ENCODE data around the gene AGBL4. TPM values are rescaled to one million over a fixed set of nuclear protein-coding genes. Genes with fewer than 3 reads are reported as not detected.

The AGBL4 gene
- total RNA-seq, 2 donors from 2014 or later: 0.40 to 5.5 TPM

DNA sequence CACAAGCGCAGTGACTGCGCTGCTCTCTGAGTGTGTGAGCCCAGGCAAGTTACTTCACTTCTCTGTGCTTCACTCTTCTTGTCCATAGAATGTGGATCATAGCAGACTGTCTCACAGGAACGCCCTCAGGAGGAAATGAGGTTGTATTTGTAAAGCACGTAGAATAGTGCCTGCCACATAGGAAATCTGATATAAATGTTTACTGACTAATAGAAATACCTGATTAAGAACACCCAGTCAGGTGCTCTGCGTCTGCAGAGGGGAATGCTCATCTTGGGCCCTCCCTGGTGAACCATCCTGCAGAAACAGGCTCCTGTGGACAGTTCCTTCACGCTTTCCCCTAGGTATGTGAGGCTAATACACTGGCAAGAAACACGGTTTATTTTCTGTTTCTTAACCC, 1347.4 kb downstream of the AGBL4 start:
- H3K27me3 Mint-ChIP-seq (ENCODE audit: insufficient read depth): peaks cover 2% of the 10 kb centered on the region
- 91 to 98% methylated on average over 5 to 7 of the region's 7 CpGs for WGBS, 2 experiments (ENCODE audit: insufficient coverage in 1 of 2, insufficient read length in 1 of 2)
- H3K36me3 Mint-ChIP-seq (ENCODE audit: low read depth): no peaks in the 10 kb centered on the region
- Histone ChIP-seq H3K4me3 (ENCODE audit: low read length) (no peak overlapping the region), H3K9me3 (ENCODE audit: control insufficient read depth, low read length) (no peaks in the 10 kb centered on the region), H3K27me3 (ENCODE audit: control insufficient read depth, insufficient read depth, low read length, poor library complexity, severe bottlenecking) (no peaks in the 10 kb centered on the region), H3K36me3 (ENCODE audit: control insufficient read depth, insufficient read depth, low read length) (no peaks in the 10 kb centered on the region), H3K4me1 (ENCODE audit: control insufficient read depth, insufficient read depth, low read length) (peaks cover 18% of the 10 kb centered on the region), H3K27ac (ENCODE audit: low read depth, low read length) (no peak overlapping the region), H3K9ac (ENCODE audit: extremely low read depth, low read length, poor library complexity, severe bottlenecking) (no peak overlapping the region)
- no peak for DNase-seq
- no peak overlapping the region for H3K27ac Mint-ChIP-seq
- peaks cover 45% of the 10 kb centered on the region for H3K4me1 Mint-ChIP-seq
- no peak overlapping the region for H3K4me3 Mint-ChIP-seq
- TF ChIP-seq, protein P1, sequence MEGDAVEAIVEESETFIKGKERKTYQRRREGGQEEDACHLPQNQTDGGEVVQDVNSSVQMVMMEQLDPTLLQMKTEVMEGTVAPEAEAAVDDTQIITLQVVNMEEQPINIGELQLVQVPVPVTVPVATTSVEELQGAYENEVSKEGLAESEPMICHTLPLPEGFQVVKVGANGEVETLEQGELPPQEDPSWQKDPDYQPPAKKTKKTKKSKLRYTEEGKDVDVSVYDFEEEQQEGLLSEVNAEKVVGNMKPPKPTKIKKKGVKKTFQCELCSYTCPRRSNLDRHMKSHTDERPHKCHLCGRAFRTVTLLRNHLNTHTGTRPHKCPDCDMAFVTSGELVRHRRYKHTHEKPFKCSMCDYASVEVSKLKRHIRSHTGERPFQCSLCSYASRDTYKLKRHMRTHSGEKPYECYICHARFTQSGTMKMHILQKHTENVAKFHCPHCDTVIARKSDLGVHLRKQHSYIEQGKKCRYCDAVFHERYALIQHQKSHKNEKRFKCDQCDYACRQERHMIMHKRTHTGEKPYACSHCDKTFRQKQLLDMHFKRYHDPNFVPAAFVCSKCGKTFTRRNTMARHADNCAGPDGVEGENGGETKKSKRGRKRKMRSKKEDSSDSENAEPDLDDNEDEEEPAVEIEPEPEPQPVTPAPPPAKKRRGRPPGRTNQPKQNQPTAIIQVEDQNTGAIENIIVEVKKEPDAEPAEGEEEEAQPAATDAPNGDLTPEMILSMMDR (conservative IDR thresholded peaks at IDR 0.05): no peak
- no peaks in the 10 kb centered on the region for H3K9me3 Mint-ChIP-seq

DNA sequence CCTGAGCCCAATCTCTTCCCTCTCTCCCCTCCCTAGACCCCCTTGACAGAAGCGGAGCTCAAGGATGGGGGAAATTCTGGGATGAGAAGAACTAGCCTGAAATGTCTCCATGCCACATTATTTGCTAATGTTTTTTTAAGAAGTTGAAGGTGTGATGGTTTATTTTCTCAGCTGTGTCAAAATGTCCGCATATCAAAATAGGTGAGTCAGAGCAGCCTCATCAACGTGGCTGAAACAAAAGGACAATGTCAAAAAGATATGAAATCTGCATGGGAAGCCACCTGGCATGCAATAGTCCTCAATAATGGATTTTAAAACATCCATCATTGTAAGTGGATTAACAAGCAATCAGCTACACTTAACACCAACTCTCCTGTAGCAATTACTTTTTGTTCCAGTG, 1348.5 kb downstream of the AGBL4 start:
- H3K4me3 ChIP-seq (ENCODE audit: low read length): no peak overlapping the region
- peaks cover 48% of the 10 kb centered on the region for H3K4me1 Mint-ChIP-seq
- TF ChIP-seq, protein P1 (conservative IDR thresholded peaks at IDR 0.05): no peak
- H3K36me3 ChIP-seq (ENCODE audit: control insufficient read depth, insufficient read depth, low read length): no peaks in the 10 kb centered on the region
- H3K4me1 ChIP-seq (ENCODE audit: control insufficient read depth, insufficient read depth, low read length): peaks cover 18% of the 10 kb centered on the region
- H3K27me3 Mint-ChIP-seq (ENCODE audit: insufficient read depth): peaks cover 2% of the 10 kb centered on the region
- 81% methylated on average over 2 to 3 of the region's 3 CpGs for WGBS, 2 experiments (ENCODE audit: insufficient coverage in 1 of 2, insufficient read length in 1 of 2)
- no peaks in the 10 kb centered on the region for H3K9me3 ChIP-seq (ENCODE audit: control insufficient read depth, low read length)
- no peak for DNase-seq
- no peaks in the 10 kb centered on the region for H3K27me3 ChIP-seq (ENCODE audit: control insufficient read depth, insufficient read depth, low read length, poor library complexity, severe bottlenecking)
- H3K4me3 Mint-ChIP-seq: no peak overlapping the region
- H3K9ac ChIP-seq (ENCODE audit: extremely low read depth, low read length, poor library complexity, severe bottlenecking): no peak overlapping the region
- no peaks in the 10 kb centered on the region for H3K9me3 Mint-ChIP-seq
- no peak overlapping the region for H3K27ac Mint-ChIP-seq
- H3K36me3 Mint-ChIP-seq (ENCODE audit: low read depth): no peaks in the 10 kb centered on the region
- H3K27ac ChIP-seq (ENCODE audit: low read depth, low read length): no peak overlapping the region

DNA sequence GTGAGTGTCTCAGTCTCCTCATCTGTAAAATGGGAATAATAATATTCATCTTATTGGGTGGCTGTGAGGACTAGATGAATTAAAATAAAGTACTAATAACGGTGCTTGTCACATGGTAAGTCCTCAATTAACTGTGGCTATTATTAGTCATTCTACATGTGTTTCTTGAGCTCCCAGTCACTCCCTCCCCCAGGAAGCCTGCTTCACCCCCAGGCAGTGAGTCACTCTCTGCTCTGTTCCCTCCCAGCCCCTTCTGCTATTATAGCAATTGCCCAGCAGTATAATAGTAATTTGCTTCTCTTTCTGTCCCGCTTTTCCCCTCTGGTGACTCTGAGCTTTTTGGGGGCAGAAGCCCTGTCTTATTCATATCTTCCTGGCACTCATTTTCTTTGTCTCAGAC, 1349.1 kb downstream of the AGBL4 start:
- peaks cover 18% of the 10 kb centered on the region for H3K4me1 ChIP-seq (ENCODE audit: control insufficient read depth, insufficient read depth, low read length)
- H3K27ac Mint-ChIP-seq: no peak overlapping the region
- H3K27me3 ChIP-seq (ENCODE audit: control insufficient read depth, insufficient read depth, low read length, poor library complexity, severe bottlenecking): no peaks in the 10 kb centered on the region

More for the DNA sequence above, 1349.1 kb downstream of the AGBL4 start:
- TF ChIP-seq, protein P1 (conservative IDR thresholded peaks at IDR 0.05): no peak
- H3K4me3 ChIP-seq (ENCODE audit: low read length): no peak overlapping the region
- Mint-ChIP-seq H3K4me3 (no peak overlapping the region), H3K27me3 (ENCODE audit: insufficient read depth) (peaks cover 2% of the 10 kb centered on the region), H3K36me3 (ENCODE audit: low read depth) (no peaks in the 10 kb centered on the region), H3K4me1 (peaks cover 49% of the 10 kb centered on the region), H3K9me3 (no peaks in the 10 kb centered on the region)
- H3K9me3 ChIP-seq (ENCODE audit: control insufficient read depth, low read length): no peaks in the 10 kb centered on the region
- H3K9ac ChIP-seq (ENCODE audit: extremely low read depth, low read length, poor library complexity, severe bottlenecking): no peak overlapping the region
- no peak overlapping the region for H3K27ac ChIP-seq (ENCODE audit: low read depth, low read length)
- DNase-seq: no peak
- 80% methylated on average over 2 of the region's 2 CpGs; no CpG with 5 or more reads in 1 of the 2 experiments for WGBS, 2 experiments (ENCODE audit: insufficient coverage in 1 of 2, insufficient read length in 1 of 2)
- H3K36me3 ChIP-seq (ENCODE audit: control insufficient read depth, insufficient read depth, low read length): no peaks in the 10 kb centered on the region
